ENCODE data around the gene IMP4.

IMP4 gene, protein sequence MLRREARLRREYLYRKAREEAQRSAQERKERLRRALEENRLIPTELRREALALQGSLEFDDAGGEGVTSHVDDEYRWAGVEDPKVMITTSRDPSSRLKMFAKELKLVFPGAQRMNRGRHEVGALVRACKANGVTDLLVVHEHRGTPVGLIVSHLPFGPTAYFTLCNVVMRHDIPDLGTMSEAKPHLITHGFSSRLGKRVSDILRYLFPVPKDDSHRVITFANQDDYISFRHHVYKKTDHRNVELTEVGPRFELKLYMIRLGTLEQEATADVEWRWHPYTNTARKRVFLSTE

DNA sequence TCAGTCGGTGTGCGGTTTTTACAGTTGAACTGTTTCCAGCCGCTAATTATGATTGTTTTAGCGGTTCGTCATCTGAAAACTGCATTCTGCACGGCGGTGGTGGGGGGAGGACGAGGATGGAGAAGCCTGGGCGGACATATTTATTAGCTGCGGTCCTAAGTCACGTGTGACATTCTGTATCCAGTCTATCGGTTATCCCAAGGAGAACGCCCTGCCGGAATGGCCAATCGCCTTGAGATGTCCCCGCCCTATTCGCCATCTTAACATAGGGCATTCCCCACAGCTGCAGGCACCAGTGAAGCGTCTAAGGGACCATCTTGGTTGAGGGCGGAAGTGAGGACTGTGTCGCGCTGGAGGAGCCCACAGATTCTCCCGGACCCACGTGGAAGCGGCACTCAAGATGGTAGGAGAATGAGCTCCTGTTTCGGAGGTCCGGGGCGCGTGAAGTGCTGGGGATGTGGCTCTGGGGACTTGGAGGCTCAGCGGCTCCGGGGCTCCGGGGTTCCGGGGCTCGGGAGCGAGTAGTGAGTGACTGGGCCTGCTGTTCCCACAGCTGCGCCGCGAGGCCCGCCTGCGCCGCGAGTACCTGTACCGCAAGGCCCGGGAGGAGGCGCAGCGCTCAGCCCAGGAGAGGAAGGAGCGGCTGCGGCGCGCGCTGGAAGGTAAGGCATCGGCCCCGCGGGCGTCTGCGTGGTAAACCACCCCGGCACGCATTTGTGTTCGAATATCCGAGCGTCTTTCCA, at the start of gene IMP4:
IMP4 (plus strand) TSS at position 365 of the 743 bp plus-strand sequence; CDS start at position 401, 36 bp downstream.
- ChIA-PET CTCF (interaction anchor here (1.0 to 9.9 kb wide), 6 partner anchors 9 to 406 kb away, joined by 3 to 53 read pairs (median 14); partner anchors contain the start of genes PTPN18 and SMPD4), POLR2A (interaction anchor here (0.7 to 1.7 kb wide), 8 partner anchors 8 to 1972 kb away, joined by 3 to 17 read pairs (median 3); partner anchors contain the start of genes PTPN18 and SMPD4)
- TF ChIP-seq, protein P1, sequence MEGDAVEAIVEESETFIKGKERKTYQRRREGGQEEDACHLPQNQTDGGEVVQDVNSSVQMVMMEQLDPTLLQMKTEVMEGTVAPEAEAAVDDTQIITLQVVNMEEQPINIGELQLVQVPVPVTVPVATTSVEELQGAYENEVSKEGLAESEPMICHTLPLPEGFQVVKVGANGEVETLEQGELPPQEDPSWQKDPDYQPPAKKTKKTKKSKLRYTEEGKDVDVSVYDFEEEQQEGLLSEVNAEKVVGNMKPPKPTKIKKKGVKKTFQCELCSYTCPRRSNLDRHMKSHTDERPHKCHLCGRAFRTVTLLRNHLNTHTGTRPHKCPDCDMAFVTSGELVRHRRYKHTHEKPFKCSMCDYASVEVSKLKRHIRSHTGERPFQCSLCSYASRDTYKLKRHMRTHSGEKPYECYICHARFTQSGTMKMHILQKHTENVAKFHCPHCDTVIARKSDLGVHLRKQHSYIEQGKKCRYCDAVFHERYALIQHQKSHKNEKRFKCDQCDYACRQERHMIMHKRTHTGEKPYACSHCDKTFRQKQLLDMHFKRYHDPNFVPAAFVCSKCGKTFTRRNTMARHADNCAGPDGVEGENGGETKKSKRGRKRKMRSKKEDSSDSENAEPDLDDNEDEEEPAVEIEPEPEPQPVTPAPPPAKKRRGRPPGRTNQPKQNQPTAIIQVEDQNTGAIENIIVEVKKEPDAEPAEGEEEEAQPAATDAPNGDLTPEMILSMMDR (IDR thresholded peaks at IDR 0.05; ENCODE audit: insufficient read depth, low read length, missing control alignments), result peak; percentile 46
- H3K4me3 ChIP-seq (ENCODE audit: low read depth, low read length), result peak within 1 kb of the TSS; percentile 93
- peak; percentile 97 for DNase-seq (ENCODE audit: low read depth, low spot score)

DNA sequence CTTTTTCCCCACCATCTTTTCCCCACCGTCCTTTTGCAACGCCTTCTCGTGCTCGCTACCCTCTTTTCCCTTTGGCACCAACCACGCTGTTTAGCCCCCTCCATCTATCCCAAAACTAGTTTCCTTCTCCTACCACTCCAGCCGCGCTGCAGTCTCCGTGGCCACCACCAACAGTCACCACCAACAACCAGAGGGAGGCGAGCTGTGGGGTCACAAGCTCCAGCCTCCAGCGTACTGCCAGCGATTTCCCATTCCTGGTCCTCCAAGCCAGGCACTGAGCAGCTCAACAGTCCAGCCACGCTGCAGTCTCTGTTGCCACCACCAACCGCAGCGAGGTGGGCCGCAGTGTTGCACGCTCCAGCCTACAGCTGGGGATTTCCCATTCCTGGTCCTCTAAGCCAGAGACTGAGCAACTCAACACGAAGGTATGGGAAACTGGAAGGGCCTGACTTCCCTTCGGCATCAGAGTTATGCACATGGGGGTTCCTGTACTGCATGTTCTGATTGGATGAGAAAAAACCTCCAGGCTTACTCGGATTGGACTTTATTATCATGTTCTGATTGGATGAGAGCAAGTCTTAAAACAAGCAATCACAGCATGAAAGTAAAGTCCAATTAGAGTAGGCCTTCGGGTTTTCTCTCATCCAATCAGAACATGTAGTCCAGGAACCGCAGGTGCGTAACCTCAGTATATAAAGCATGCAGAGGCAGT, 42.3 kb upstream of the IMP4 start:
- ChIA-PET POLR2A (no interaction called here), CTCF (no interaction called here)
- TF ChIP-seq, protein P1 (IDR thresholded peaks at IDR 0.05; ENCODE audit: insufficient read depth, low read length, missing control alignments), result no peak
- no peak overlapping the region for H3K4me3 ChIP-seq (ENCODE audit: low read depth, low read length)
- DNase-seq (ENCODE audit: low read depth, low spot score), result no peak

DNA sequence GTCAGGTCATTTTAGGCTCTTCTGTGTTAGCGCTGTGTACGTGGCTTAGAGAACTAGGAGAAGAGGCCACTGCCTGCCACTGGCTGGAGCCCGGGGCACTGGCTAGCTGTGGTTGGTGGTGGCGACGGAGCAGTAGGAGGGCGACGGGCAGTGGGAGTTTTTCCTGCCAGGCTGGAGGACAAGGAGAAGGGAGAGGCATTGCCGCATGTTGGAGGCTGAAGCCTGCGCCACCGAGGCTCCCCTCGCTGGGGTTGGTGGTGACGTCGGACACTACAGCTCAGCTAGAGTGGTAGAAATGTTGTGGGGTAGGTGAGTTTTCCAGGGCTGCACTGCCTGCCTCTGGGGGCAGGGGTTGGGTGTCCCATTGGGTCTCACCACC, 41.7 kb upstream of the IMP4 start:
- ChIA-PET POLR2A (no interaction called here), CTCF (no interaction called here)
- no peak for DNase-seq (ENCODE audit: low read depth, low spot score)
- TF ChIP-seq, protein P1 (IDR thresholded peaks at IDR 0.05; ENCODE audit: insufficient read depth, low read length, missing control alignments), result no peak
- H3K4me3 ChIP-seq (ENCODE audit: low read depth, low read length), result no peak overlapping the region

DNA sequence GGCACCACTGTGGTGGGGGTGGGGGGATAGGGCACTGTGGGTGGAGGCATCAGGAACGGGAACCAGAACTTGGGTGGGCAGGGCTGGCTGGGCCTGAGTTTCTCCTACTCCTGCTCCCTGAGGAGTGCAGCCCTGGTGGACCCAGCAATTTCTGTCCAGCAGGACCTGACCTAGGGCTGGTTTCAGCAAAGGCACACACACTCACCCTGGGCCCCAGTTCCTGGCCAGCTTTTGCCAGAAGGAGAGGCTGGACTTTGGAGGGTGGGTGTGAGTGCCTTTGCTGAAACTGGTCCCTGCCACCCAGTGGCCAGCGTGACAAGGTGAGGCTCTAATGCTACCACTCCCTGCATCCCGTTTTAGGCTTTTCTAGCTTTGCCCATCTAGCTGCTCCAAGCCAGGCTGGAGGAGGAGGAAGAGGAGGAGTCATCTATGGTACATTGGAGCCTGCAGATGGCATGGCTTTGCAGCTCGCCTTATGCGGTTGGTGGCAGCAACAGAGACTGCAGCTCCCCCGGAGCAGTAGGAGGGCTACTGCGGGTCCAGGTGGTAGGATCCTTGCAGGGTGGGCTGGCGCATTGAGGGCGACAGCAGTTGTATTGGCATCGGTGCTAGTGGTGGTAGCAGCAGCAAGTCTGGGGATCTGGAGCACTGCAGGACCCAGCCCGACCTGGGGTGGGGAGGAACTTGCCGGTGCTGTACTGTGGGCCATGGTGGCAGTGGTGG, 40.4 kb upstream of the IMP4 start:
- no peak for DNase-seq (ENCODE audit: low read depth, low spot score)
- no peak overlapping the region for H3K4me3 ChIP-seq (ENCODE audit: low read depth, low read length)
- ChIA-PET POLR2A (no interaction called here), CTCF (no interaction called here)
- TF ChIP-seq, protein P1 (IDR thresholded peaks at IDR 0.05; ENCODE audit: insufficient read depth, low read length, missing control alignments), result no peak

DNA sequence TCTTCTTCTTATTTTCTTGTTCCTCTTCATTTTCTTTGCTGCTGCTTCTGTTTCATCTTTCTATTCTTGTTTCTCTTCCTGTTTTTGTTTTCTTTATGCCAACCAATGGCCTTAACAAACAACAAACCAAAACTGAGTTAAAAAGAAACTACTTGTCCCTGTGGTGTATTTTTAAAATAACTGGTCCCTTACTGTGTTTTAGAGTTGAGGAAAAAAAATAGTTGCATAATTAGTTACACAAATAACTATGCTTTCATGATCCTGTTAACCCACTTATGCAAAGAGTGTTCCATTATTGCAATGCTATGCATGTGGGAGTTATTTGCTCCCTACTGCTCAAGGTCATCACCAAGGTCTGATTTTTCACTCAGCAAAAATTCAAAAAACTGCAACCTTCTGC, 39.5 kb upstream of the IMP4 start:
- POLR2A ChIA-PET, result interaction anchor here (0.5 kb wide), 1 partner anchor 517 kb away, joined by 3 read pairs; no protein-coding TSS in a partner anchor
- TF ChIP-seq, protein P1 (IDR thresholded peaks at IDR 0.05; ENCODE audit: insufficient read depth, low read length, missing control alignments), result no peak
- DNase-seq (ENCODE audit: low read depth, low spot score), result no peak
- CTCF ChIA-PET, result no interaction called here
- no peak overlapping the region for H3K4me3 ChIP-seq (ENCODE audit: low read depth, low read length)
